Measurements from ENCODE around the gene OLFM4. TPM values are rescaled to one million over a fixed set of nuclear protein-coding genes. Genes with fewer than 3 reads are reported as not detected.
"Not testable (repeated sequence)": the region's sequence is repeated elsewhere in the genome, so short reads cannot be mapped to it uniquely, and the experiment has no call there.

Gene OLFM4
- total RNA-seq, 2 experiments from 2014 or later = not detected

DNA sequence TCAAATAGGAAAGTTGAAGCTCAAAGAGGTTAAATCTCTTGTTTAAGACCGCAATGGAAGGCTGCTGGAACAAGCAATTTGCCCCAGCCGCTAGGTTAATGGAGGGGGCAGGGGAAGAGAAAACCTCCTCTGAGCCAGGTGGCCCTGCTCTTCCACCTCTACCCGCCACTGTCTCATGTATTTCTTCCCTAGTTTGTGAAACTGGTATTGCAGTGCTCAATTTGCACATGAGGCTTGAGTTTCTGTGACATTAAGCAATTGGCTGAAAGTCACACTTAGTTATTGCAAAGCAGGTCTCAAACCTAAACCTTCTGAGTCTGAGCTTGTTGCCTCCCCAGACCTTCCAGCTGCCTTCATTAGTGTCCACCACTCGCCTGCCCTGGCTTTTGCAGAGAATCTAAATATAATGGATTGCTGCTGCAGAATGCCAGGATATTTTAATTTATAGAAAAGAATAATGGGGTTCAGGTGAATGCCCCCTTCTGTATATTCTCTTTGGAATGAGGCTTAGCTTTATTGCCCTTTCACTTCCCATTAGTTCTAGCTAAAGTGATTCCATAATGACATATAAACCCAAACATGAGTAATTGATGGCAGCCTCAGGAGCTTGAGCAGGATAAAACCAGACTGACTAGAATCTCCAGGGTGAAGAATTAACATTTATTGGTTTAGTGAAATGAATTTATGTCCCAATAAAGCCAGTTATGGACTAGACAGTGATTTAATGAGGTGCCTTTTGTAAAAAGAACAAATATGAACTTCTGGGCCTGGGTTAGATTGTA is 27.0 kb upstream of the OLFM4 start:
- Mint-ChIP-seq H3K27me3 (no peaks in the 10 kb centered on the region), H3K36me3 (no peaks in the 10 kb centered on the region), H3K4me1 (no peaks in the 10 kb centered on the region), H3K4me3 (no peak overlapping the region), H3K27ac (no peak overlapping the region), H3K9me3 (ENCODE audit: low read depth) (no peaks in the 10 kb centered on the region)
- CTCF ChIA-PET = interaction anchor here (1.2 kb wide), 1 partner anchor 9 kb away, joined by 3 read pairs; no protein-coding TSS in a partner anchor
- DNase-seq (no peak), ATAC-seq (no peak)

- H3K27ac Mint-ChIP-seq = no peak overlapping the region
- CTCF ChIA-PET = no interaction called here
- no peak for ATAC-seq
- no peaks in the 10 kb centered on the region for H3K36me3 Mint-ChIP-seq
- no peak for DNase-seq
- H3K4me1 Mint-ChIP-seq = no peaks in the 10 kb centered on the region
- no peaks in the 10 kb centered on the region for H3K9me3 Mint-ChIP-seq (ENCODE audit: low read depth)
- H3K4me3 Mint-ChIP-seq = no peak overlapping the region
- no peaks in the 10 kb centered on the region for H3K27me3 Mint-ChIP-seq
Observed at GRCh38 chr13:53004573-53004972, 24.0 kb upstream of the OLFM4 start.

DNA sequence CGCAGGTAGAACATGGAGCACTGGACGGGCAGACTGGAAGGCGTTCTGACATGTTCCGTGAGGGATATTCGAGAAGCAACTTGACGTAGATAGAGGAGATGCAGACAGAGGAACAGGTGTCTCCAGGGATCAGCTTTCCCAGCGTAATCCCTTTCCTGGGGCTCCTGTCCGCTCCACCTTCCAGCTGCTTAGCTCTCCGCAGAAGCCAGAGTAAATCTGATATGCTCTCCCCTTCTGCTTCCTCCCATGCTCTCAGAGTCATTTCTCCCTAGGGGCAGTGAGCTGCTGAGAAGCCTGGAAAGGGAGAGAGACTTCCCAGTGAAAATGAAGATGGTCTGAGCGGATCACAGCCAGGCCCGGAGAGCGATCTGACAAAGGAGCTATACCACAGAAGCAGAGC is 23.0 kb upstream of the OLFM4 start:
- no peaks in the 10 kb centered on the region for H3K36me3 Mint-ChIP-seq
- CTCF ChIA-PET = no interaction called here
- no peak overlapping the region for H3K4me3 Mint-ChIP-seq
- ATAC-seq = no peak
- H3K27ac Mint-ChIP-seq = no peak overlapping the region
- H3K27me3 Mint-ChIP-seq = no peaks in the 10 kb centered on the region
- no peaks in the 10 kb centered on the region for H3K4me1 Mint-ChIP-seq
- no peak for DNase-seq
- no peaks in the 10 kb centered on the region for H3K9me3 Mint-ChIP-seq (ENCODE audit: low read depth)

DNA sequence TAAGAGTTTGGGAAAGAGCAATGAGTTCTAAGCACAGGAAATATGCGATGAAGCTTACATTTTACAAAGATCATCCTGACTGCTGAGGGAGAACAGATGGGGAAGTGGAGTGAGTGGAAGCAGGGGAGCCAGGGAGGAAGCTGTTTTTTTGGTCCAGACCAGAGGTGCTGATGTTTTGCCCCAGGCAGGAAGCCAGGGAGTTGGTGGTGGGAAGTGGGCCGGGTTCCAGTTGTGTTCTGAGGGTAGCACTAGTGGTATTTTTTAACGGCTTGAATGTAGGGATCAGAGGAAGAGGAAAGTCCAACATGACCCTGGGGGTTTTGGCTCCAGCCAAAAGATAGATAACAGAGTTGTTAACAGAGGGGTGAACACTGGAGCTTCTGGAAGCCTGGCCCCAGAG is 20.7 kb upstream of the OLFM4 start:
- Mint-ChIP-seq H3K4me1 (no peaks in the 10 kb centered on the region), H3K9me3 (ENCODE audit: low read depth) (no peaks in the 10 kb centered on the region), H3K4me3 (no peak overlapping the region), H3K27me3 (peaks cover 3% of the 10 kb centered on the region), H3K36me3 (no peaks in the 10 kb centered on the region), H3K27ac (no peak overlapping the region)
- no peak for ATAC-seq
- DNase-seq = no peak
- CTCF ChIA-PET = no interaction called here

DNA sequence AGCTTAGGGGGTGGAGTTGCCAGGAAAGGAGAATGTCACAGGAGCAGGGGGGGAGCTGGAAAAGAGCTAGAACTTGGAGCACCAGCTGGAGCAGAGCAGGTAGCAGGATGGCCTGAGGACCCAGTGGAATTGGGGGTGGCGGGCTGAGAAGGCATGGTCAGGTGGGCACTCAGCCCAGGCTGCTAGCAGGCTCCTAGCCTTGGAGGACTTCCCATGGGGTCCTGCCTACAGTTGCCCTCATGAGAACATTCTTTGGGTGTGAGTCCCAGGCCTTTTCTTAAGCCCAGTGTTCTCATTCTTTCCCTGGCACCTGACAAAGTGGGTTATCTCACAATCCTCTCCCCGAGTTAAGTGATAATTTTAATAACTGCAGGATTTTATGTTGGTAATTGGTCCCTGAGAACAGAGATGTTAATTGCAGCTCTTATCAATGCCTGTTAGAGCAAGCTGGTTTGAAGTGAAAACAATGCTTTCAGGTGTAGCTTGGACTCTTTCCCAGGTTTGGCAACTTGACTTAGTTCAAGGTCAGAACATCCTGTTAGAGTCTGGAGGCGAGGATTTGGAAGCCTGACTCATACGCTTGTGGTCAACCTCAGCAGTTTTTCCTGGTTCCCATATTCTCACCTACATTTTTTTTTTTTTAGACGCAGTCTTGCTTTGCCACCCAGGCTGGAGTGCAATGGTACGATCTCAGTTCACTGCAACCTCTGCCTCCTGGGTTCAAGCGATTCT is 18.1 kb upstream of the OLFM4 start:
- Mint-ChIP-seq H3K36me3 (no peaks in the 10 kb centered on the region), H3K4me1 (no peaks in the 10 kb centered on the region), H3K27ac (no peak overlapping the region), H3K9me3 (ENCODE audit: low read depth) (no peaks in the 10 kb centered on the region), H3K4me3 (no peak overlapping the region), H3K27me3 (peaks cover 8% of the 10 kb centered on the region)
- ATAC-seq (no peak), DNase-seq (no peak)
- CTCF ChIA-PET = no interaction called here

DNA sequence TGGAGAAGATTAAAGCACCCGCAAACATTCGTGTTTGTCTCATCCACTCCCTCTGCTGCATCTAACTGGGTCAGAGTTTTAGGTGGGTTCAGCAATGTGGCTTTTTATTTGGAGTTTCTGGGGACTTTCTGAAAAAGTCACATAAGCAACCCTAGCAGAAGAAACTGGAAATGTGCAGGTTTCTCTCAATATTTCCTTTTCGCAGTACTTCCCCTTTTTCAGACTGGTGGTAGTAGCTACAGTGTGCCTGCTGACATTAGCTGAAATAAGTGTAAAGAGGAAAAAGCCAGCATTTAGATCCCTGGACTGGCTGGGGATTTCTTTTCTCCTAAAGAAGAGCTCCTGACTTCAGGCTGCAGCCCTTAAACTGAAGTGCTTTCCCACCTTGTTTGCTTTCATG is 15.9 kb upstream of the OLFM4 start:
- Mint-ChIP-seq H3K27ac (no peak overlapping the region), H3K9me3 (ENCODE audit: low read depth) (no peaks in the 10 kb centered on the region), H3K36me3 (no peaks in the 10 kb centered on the region), H3K4me3 (no peak overlapping the region), H3K27me3 (peaks cover 8% of the 10 kb centered on the region), H3K4me1 (no peaks in the 10 kb centered on the region)
- CTCF ChIA-PET = no interaction called here
- DNase-seq (no peak), ATAC-seq (no peak)

- Mint-ChIP-seq H3K36me3 (no peaks in the 10 kb centered on the region), H3K4me3 (no peak overlapping the region), H3K9me3 (ENCODE audit: low read depth) (no peaks in the 10 kb centered on the region), H3K27ac (no peak overlapping the region), H3K4me1 (no peaks in the 10 kb centered on the region), H3K27me3 (peaks cover 8% of the 10 kb centered on the region)
- DNase-seq (no peak), ATAC-seq (no peak)
- CTCF ChIA-PET = no interaction called here
Observed at GRCh38 chr13:53013113-53013512, 15.5 kb upstream of the OLFM4 start.

- CTCF ChIA-PET; H3K4me1 Mint-ChIP-seq; DNase-seq; H3K27ac Mint-ChIP-seq; H3K9me3 Mint-ChIP-seq (ENCODE audit: low read depth); H3K36me3 Mint-ChIP-seq; H3K4me3 Mint-ChIP-seq; ATAC-seq; H3K27me3 Mint-ChIP-seq: not testable (repeated sequence)
Observed at GRCh38 chr13:53014018-53014417, 14.6 kb upstream of the OLFM4 start.

GRCh38 chr13:53014495-53015443 is 13.8 kb upstream of the OLFM4 start:
- Mint-ChIP-seq H3K27me3 (peaks cover 8% of the 10 kb centered on the region), H3K9me3 (ENCODE audit: low read depth) (no peaks in the 10 kb centered on the region), H3K4me3 (no peak overlapping the region), H3K27ac (no peak overlapping the region), H3K36me3 (no peaks in the 10 kb centered on the region), H3K4me1 (no peaks in the 10 kb centered on the region)
- no peak for DNase-seq
- ATAC-seq = no peak
- CTCF ChIA-PET = no interaction called here

DNA sequence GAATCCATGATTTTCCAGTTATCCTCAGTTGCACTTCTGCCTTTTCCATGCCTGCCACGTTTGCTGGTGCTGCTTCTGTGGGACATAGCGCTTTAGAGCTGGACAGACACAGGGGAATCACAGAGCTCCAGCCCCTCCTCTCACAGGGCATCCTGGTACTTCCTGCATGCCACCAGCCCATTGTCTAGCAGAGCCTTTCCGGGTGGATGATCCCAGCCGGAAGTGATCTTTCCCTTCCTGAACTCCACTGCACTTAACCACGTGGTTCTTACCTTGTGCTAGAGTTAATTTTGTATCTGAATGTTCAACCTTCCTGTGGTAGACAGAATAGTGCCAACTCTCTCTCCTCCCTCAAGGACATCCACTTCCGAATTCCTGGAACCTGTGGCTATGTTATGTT is 12.6 kb upstream of the OLFM4 start:
- Mint-ChIP-seq H3K9me3 (ENCODE audit: low read depth) (no peaks in the 10 kb centered on the region), H3K27ac (no peak overlapping the region), H3K36me3 (no peaks in the 10 kb centered on the region), H3K4me1 (no peaks in the 10 kb centered on the region), H3K4me3 (no peak overlapping the region), H3K27me3 (peaks cover 8% of the 10 kb centered on the region)
- CTCF ChIA-PET = no interaction called here
- ATAC-seq (no peak), DNase-seq (no peak)

GRCh38 chr13:53017433-53017970 is 11.1 kb upstream of the OLFM4 start:
- Mint-ChIP-seq H3K4me3 (no peak overlapping the region), H3K9me3 (ENCODE audit: low read depth) (no peaks in the 10 kb centered on the region), H3K36me3 (no peaks in the 10 kb centered on the region), H3K4me1 (no peaks in the 10 kb centered on the region), H3K27ac (no peak overlapping the region), H3K27me3 (peaks cover 6% of the 10 kb centered on the region)
- ATAC-seq (no peak), DNase-seq (no peak)
- CTCF ChIA-PET = no interaction called here

GRCh38 chr13:53018690-53019647 is 9.6 kb upstream of the OLFM4 start:
- CTCF ChIA-PET = no interaction called here
- Mint-ChIP-seq H3K27ac (no peak overlapping the region), H3K4me1 (no peaks in the 10 kb centered on the region), H3K4me3 (no peak overlapping the region), H3K9me3 (ENCODE audit: low read depth) (no peaks in the 10 kb centered on the region), H3K27me3 (no peaks in the 10 kb centered on the region), H3K36me3 (no peaks in the 10 kb centered on the region)
- DNase-seq = no peak
- ATAC-seq = no peak

All from activated CD8-positive, alpha-beta memory T cell treated with anti-CD3 and anti-CD28 coated beads, Interleukin-2, amount 10 ng/mL, durations not matched to agents 7 days and 5 days (primary cell).